Measurements from ENCODE around the gene TRUB1. TPM values are rescaled to one million over a fixed set of nuclear protein-coding genes. Genes with fewer than 3 reads are reported as not detected.
"Not testable (repeated sequence)": the region's sequence is repeated elsewhere in the genome, so short reads cannot be mapped to it uniquely, and the experiment has no call there.

The TRUB1 gene
- total RNA-seq, 1 donor from 2014 or later: 13.6 TPM

DNA sequence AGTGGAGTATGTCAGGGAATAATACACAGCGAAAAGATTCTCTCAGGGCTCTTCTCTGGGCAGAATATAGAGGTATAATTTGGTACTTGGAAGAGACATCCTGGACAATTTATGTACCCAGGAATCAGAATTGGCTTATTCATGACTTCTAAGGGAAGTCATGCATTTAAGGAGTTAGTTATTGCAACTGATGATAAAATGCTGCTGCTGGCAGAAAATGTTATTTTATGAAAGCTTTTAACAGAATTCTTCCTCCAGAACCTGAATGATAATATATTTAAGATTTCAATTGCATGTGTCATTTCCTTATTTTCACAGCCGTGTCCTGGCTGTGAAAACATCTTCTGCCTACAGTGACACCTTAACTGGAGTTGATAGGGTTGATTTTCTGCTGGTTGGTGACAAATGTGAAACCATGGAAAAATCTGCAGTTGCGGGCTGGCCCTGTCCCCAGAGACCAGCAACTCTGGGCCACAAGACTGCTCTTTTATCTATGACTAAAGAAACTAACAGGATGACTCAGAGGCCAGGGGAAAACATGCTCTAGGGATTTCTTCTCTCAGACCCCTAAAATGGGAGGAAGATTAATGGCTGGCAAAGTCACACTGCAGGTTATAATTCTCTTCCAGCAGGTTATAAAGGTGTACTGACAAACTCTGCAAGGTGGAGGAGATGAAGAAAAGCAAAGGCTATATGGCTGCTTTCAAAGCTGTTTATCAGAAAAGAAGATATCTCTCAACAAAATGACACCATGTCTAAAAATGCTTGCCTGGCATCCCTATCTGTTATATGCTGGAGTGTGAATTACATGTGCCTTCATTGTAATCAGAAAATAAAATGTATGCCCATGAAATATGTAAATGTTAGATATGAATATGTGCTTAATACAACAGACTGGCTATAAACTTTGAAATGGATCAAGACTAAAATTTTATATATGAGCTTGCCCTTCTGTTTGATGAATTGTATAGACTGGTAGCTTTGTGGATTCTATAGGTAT lies 12.1 kb upstream of the TRUB1 start:
- no peak for ATAC-seq

DNA sequence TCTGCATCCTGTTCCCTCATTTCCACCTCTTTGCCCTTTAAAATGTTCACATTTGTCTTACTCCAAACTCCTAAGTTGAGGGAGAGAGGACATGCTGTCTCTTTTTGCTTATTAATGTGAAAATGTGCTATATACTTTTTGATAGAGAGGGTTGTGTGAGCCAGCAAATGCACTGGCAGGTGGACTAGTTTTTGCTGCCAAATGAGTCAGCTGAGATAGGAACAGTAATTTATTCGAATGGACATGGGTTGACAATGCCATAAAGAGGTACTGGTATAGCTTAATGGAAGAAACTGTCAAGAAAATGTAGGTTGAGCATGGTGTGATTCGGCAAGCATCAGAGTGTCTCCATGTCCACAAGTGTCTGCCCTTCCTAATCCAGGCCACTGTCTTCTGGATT lies 9.2 kb upstream of the TRUB1 start:
- no peak for ATAC-seq

DNA sequence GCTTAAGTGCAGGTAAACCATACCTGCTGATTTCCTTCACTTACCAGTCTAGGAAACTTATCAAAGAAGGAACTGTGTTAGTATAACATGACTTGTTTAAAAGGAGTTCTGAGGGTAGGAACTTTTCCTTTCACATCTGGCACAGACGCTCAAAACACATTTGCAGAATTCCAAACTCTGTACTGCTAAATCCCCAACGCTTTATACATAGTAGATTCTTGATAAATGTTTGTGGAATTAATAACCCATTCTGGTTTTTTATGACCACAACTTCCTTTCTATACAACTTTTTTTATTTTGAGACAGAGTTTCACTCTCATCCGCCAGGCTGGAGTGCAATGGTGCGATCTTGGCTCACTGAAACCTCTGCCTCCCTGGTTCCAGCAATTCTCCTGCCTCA lies 7.7 kb upstream of the TRUB1 start:
- no peak for ATAC-seq

DNA sequence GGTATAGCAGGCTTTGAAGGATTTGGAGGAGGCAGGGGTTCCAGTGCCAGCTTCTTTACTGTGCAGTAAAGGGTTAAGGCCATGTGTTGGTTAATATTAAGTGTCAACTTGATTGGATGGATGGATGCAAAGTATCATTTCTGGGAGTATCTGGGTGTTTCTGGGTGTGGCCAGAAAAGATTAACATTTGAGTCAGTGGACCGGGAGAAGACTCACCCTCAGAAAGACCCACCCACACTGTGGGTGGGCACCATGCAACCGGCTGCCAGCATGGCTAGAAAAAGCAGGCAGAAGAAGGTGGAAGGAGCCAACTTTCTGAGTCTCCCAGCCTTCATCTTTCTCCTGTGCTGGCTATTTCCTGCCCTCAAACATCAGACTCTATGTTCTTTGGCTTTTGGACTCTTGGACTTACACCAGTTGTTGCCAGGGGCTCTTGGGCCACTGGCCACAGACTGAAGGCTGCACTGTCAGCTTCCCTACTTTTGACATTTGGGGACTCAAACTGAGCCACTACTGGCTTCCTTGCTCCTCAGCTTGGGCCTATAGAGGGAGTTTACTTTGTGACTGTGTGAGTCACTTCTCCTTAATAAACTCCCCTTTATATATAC lies 6.8 kb upstream of the TRUB1 start:
- ATAC-seq: no peak

DNA sequence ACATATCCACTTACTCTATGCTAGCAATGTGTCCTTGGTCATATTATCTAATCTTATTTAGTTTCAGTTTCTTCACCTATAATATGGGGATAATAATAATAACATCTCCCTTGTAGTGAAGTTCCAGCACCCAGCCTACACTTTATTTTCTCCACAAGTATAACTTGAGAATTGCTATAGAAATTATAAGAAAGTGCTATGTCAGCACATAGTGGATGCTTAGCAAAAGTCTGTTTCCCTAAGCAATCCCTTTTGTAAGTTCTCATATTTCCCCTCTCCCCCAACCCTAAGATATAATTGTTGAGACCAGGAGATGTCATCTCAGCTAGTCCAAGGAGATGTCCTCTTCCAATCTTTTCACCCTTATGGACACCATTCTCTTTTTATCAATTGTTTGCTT lies 5.8 kb upstream of the TRUB1 start:
- ATAC-seq: no peak

DNA sequence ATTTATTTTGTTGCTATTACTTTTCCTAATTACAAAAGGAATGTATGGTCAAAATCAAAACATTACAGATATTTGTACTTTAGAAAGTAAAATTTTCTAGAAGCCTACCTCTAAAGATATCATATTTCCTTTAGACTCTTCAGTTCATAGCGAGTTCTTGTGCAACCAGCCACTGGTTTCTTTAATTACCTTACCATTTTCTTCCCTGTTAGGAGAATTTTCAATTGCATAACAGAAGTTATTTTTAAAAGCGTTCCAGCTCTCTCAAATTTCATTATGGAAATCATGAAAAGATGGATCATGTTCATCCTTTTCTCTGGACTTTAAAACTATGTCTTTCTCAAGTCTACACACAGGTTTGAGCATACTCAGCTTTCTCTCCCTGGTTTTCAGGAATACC lies 5.0 kb upstream of the TRUB1 start:
- ATAC-seq: no peak

DNA sequence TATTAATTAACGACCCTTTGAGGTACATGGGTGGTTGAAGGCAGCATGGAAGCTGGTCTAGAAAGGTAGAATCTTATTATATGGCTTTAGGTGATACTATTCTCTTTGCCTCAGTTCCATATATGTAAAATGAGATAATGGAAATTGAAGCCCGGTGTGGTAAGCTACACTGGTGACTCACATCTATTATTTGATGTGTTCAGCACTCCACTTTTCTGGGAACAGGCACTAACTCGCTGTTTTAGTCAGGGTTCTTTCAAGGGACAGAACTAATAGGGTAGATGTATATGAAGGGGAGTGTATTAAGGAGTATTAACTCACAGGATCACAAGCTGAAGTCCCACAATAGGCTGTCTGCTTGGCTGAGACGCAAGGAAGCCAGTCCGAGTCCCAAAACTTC lies 4.4 kb upstream of the TRUB1 start:
- ATAC-seq: peak; percentile 92

DNA sequence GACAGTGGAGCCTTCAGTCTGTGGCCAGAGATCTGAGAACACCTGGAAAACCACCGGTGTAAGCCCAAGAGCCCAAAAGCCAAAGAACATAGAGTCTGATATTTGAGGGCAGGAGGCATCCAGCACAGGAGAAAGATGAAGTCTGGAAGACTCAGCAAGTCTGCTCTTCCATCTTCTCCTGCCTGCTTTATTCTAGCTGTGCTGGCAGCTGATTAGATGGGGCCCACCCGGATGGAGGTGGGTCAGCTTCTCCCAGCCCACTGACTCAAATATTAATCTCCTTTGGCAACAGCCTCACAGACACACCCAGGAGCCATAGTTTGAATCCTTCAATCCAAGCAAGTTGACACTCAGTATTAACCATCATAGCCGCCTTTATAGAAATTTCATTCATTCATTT lies 4.0 kb upstream of the TRUB1 start:
- ATAC-seq: not testable (repeated sequence)

DNA sequence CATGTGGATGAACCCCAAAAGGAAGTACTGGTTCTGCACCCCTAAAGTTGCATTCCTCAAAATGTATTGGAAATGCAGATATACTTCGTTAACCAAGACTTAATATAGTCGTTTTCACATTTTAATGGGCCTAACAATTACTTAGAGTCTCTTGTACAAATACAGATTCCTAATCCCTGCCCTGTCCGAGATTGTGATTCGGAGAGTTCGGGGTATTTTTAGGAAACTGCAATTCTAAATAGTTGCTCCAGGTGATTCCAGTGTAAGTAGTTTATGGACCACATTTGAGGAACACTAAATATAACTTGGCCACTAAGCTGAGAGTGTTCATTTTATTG lies 830 bp downstream of the TRUB1 start:
- no peak for ATAC-seq

DNA sequence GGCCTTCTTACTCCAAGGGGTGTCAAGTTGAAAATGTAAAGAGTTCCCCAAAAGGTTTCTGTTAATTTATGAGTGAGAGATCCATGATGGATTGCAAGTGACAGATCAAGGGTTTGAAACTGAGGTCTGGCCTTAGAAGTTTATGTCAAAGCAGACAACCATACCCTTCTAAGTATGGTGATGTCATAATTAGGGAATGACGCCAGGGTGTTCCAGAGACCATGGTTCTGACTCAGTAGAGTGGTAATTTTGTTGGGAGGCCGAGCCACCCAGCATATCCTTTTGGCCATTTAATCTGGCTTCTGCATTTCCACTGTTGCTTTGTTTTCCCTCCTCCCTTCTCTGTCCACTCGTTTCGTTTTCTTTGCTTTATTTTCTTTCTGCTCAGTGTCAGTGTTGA lies 2.7 kb downstream of the TRUB1 start:
- ATAC-seq: no peak

DNA sequence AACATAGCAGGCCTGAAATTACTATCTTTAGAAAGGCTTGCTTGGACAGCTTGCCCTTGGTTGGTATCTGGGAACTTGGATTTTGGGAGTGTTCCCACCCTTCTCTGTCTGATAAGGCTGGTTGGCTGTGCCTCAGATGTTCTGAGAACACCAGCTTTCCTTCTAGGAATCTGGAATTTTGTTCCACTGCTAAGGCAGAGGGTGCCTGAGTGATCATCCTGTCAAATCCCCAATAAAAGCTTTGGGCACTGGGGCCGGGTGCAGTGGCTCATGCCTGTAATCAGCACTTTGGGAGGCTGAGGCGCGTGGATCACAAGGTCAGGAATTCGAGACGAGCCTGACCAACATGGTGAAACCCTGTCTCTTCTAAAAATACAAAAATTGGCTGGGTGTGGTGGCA lies 5.0 kb downstream of the TRUB1 start:
- no peak for ATAC-seq

DNA sequence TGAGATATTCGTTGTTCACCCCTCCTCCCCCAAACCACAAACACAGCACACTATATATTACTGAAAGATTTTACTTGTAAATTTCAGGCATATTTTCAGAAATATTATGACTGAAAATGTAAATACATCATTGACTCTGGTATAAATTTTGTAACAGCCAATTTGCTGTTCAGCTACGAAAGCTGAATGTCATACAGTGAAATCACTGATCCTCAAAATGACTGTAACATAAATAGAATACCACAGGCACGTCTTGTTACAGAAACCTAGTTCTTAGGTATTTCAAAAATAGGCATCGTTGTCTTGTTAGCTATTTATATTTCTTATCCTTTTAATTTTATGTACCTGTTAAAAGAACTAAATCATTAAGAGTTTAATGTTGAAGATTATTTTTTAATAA lies 15.1 kb downstream of the TRUB1 start:
- ATAC-seq: no peak

DNA sequence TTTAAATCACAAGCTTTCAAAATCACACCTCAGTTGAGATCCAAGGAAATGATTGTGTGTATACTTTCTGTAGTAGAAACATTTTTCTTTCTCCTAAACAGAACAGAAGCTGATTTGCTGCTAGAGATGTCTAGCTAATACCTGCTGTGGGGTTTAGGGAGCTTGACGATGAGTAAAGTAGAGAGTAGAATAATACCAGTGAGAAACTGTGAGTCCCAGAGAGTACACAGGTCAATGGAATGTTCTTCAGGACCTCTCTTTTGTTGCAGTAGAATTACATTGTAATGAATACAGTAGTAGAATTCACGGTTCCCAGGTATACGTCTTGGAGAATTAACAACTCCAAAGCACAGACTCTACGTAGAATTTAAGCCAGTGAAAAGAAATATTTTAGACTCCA lies 18.0 kb downstream of the TRUB1 start:
- ATAC-seq: no peak

DNA sequence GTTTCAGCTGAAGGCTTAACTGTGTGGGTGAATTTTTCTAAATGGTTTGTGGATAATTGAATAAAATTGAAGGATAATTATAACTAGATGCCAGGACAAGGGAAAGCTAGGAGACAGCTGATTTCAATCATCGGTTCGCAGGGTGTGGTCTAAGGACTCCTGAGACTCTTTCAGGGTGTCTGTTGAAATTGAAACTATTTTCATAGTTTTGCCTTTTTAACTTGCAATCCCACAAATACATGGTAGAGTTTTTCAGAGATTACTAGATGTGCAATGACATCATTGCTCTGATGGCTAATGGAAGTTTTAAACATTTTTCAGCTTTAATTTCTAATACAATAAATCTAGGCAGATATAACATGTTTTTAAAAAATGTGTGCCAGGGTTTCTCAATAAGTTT lies 18.5 kb downstream of the TRUB1 start:
- no peak for ATAC-seq

DNA sequence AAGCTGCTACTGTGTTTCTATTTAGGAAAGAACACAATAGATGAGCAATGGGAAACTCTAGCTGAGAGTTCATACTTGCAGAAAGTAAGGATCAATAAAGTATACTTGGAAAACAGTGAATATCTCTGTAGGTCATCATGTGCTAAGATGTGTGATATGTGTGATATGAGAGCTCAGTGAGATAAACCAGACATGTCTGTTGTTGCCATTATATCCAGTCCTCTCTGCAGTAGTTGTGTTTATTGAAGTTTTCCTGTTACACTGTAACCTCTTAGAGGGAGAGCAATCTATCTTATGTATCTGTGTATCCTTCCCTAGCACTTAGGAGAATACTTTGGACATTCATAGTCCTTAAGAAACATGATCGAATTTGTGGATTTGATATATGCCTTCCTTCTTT lies 19.1 kb downstream of the TRUB1 start:
- no peak for ATAC-seq

DNA sequence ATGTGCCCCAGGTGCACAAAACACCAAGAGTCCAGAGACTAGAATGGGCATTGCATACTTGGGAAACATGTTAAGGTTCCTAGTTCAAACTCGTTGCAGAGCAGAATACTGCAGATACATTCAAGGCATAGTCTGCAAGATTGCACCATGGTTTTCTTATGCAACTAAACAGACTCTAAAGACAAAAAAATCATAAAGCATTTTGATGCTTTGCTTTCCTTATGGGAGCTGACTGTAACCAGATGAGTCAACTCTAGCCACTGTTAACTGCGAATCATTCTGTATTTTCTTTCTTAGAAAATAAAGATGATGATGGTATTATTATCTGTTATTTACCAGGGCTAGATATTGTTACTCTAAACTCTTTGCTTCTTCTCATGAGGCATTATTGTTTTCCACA lies 19.7 kb downstream of the TRUB1 start:
- no peak for ATAC-seq

DNA sequence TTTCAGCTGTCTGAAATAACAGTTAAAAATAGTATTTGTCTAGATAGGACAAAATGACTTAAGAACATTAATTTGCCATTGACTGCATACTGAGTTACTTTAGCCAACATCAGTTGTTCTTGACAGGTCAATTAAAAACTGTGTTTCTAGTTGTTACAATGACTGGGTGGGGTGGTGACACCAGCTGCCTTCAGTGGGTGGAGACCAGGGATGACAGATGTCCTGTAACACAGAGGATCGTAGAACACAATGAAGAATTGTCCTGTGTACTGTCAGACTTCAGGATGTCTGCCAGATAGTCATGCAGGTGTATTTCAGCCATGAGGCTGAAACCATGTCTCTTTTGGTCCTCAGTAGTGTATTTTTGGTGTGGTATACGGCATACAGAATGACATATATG lies 24.4 kb downstream of the TRUB1 start:
- ATAC-seq: peak; percentile 77

DNA sequence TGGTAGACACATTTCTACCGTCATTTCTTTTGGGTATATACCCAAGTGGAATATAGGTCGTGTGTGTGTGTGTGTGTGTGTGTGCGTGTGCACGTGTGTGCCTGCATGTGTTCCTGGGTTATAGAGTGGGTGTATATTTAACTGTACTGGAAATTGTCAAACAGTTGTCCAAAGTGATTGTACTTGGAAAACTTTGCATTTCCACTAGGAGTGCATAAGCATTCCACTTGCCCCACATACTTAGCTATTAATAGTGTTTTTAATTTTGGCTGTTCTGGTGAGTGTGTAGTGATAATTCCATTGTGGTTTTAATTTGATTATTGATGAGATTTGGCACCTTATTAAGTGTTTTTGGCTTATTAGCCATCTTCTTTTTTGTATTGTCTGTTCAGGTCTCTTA lies 25.9 kb downstream of the TRUB1 start:
- no peak for ATAC-seq

DNA sequence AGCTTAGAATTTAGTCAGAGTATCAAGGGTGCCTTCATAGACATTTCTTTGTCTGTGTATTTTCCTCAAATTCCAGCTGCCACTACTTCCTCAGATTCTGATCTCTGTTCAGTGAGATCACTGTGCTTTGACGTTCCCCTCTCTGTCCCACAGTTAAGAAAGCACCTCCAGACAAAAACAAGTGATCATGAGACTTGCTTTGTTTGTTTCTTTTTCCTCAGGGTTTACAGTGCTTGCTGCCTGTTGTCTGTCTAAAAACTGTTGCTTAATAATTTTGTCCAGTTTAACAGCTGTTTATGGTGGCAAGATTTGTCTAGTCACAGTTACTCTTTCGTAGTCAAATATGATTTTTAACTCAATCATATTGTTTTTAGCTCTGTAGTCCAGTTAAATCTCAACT lies 29.1 kb downstream of the TRUB1 start:
- ATAC-seq: no peak

DNA sequence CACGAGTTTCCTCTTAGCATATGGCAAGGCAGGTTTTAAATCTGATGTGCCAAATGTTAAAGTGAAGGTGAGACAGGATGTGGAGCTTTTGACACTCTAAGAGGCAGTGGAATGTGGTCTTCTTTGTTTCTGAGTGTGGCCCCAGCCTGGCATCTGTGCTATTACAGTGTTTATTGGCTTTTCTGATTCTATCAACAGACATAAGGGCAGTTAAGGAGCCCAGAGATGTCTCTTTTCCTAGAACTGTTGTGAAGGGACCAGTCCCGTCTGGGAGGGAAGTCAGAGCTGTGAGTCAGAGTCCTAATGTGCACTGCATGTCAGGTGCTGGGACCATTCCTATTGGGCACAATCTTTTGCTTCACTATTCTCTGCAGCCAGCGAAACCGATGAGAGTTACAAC lies 32.5 kb downstream of the TRUB1 start:
- no peak for ATAC-seq

DNA sequence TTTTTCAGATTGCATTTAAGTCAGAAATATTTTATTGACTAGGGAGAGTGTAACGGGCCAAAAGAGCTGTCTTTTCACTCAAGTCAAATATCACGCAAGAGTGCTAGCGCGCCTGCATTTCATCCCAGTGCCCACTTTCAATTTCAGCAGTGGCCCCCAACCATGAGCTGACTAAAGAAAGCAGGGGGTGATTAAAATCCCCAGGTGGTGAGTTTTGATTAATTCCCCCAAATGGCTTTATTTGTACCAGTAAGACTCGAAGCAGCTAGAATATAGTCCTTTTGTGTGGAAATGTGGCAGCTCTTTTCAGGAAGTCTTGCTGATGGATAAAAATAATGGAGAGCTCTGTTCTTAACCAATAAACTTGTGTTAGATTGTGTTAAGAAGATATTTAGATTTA lies 35.3 kb downstream of the TRUB1 start:
- no peak for ATAC-seq

DNA sequence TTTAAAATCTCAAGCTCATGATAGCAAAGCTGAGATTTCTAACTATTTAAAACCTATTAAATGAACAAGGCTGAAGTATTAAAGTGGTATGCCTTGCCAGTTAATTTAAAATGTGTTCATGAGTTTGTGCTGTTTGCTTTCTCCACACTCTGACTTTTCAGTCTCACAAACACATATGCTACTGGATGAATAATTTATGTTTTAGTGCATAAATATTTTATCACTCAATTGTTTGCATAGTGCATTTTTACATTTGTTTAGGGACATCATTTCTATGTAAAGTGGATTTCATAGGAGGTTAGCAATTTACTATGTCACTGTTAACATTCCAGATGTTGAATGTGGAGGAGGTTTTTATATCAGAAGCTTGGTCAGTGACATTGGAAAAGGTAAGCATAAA lies 36.0 kb downstream of the TRUB1 start:
- no peak for ATAC-seq

DNA sequence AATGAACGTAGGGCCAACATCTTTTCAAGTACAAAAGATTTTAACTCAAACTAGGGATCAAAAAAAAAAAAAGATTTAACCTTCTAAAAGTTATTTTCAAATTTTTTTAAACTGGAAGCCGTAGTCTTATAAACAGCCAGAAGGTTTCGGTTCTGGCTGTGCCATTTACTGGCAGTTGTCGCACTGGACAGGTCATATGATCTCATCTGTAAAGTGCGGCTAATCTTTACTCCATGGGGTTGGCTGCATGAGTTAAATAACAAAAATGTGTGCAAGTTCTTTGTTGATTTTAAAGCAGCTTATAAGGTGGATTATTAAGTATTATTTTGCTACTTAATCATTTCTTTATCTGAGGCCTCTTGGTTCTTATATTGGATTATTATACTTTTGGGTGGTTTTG lies 36.6 kb downstream of the TRUB1 start:
- no peak for ATAC-seq

DNA sequence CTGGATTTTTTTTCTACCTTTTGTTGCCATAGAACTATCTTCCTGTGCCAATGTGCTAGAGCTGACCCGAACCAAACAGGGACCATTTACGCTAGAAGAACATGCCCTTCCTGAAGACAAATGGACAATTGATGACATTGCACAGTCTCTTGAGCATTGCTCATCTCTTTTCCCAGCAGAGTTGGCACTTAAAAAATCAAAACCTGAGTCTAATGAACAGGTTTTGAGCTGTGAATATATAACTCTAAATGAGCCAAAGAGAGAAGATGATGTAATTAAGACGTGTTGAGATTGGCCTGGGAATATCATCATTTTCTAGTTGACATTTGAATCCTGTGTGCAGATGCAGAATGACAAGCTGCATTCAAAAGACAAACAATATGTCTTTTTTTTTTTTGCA lies 37.1 kb downstream of the TRUB1 start:
- ATAC-seq: peak; percentile 59

DNA sequence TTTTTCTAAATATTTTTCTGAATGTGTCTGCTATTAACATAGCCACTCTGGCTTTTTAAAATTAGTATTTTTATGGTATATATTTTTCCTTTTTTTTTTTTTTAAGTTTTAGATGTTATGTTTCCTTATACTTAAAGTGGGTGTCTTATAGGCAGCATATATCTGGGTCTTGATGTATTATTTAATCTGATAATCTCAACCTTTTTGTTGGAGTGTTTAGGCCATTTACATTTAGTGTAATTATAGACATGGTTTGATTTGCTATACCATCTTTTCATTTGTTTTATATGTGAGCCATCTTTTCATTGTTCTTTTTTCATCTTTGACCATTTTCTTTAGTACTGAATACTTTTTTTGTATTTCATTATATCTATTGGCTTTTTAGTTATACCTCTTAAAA lies 45.0 kb downstream of the TRUB1 start:
- ATAC-seq: no peak
